HepG2 (cell line): ENCODE measurements around the gene MEGF6. TPM values are rescaled to one million over a fixed set of nuclear protein-coding genes. Genes with fewer than 3 reads are reported as not detected.

Source experiments
- FUBP1 ChIP-seq: sonication (generic); formaldehyde crosslinking; IDR thresholded peaks from 2 replicates; pipeline ENCODE4 v1.5.1; 2020; ENCODE audit warnings: missing genetic modification reagents, mild to moderate bottlenecking, borderline replicate concordance
- HNRNPK ChIP-seq: fragments of 200-400 bp; formaldehyde crosslinking; IDR thresholded peaks from 2 replicates; pipeline ENCODE4 v1.6.1; 2018; ENCODE audit warnings: low read length, low read depth, moderate library complexity, mild to moderate bottlenecking; ENCODE audit not compliant: poor library complexity, severe bottlenecking
- HOXA3 ChIP-seq: sonication (generic); formaldehyde crosslinking; IDR thresholded peaks from 2 replicates; pipeline ENCODE4 v1.5.0; 2020; ENCODE audit warnings: missing genetic modification reagents
- HOXA7 ChIP-seq: sonication (generic); formaldehyde crosslinking; IDR thresholded peaks from 2 replicates; pipeline ENCODE4 v1.8.1; 2022; ENCODE audit warnings: mild to moderate bottlenecking, missing genetic modification reagents, moderate library complexity
- JDP2 ChIP-seq: sonication (generic); formaldehyde crosslinking; IDR thresholded peaks from 2 replicates; pipeline ENCODE4 v1.8.1; 2022; ENCODE audit warnings: missing genetic modification reagents, borderline replicate concordance
- MIER3 ChIP-seq: IDR thresholded peaks from 2 replicates; pipeline ENCODE4 v1.6.1; 2016; ENCODE audit warnings: missing compliant biosample characterization, borderline replicate concordance
- MZF1 ChIP-seq: sonication (generic); formaldehyde crosslinking; IDR thresholded peaks from 2 replicates; pipeline ENCODE4 v1.8.1; 2023; ENCODE audit warnings: mild to moderate bottlenecking, missing genetic modification reagents, borderline replicate concordance
- NCOA2 ChIP-seq: sonication (generic); formaldehyde crosslinking; IDR thresholded peaks from 2 replicates; pipeline ENCODE4 v1.8.0; 2022; ENCODE audit warnings: inconsistent platforms
- NFE2L1 ChIP-seq: sonication (generic); formaldehyde crosslinking; IDR thresholded peaks from 2 replicates; pipeline ENCODE4 v1.4.0; 2020; ENCODE audit warnings: missing genetic modification reagents, mild to moderate bottlenecking, borderline replicate concordance
- POLR2A ChIP-seq, 2 experiments: IDR thresholded peaks; 2 replicates each; pipeline ENCODE4 v1.6.1; 2011; ENCODE audit warnings: low read depth in 2 of 2, low read length in 2 of 2, mild to moderate bottlenecking in 1 of 2, moderate library complexity in 1 of 2; ENCODE audit not compliant: insufficient read depth in 1 of 2
- SMC3 ChIP-seq: IDR thresholded peaks from 2 replicates; pipeline ENCODE4 v1.6.1; 2011; ENCODE audit warnings: low read length, improper control_type of control experiment
- TSC22D2 ChIP-seq: sonication (generic); formaldehyde crosslinking; IDR thresholded peaks from 2 replicates; pipeline ENCODE4 v1.5.1; 2020; ENCODE audit warnings: missing genetic modification reagents, mild to moderate bottlenecking, borderline replicate concordance
- ZNF501 ChIP-seq: sonication (generic); formaldehyde crosslinking; IDR thresholded peaks from 2 replicates; pipeline ENCODE4 v1.5.1; 2020; ENCODE audit warnings: mild to moderate bottlenecking, moderate library complexity, missing genetic modification reagents
- ZNF598 ChIP-seq: sonication (generic); formaldehyde crosslinking; IDR thresholded peaks from 2 replicates; pipeline ENCODE4 v1.5.1; 2020; ENCODE audit warnings: mild to moderate bottlenecking, missing genetic modification reagents, borderline replicate concordance
- ZNF607 ChIP-seq: sonication (generic); formaldehyde crosslinking; IDR thresholded peaks from 2 replicates; pipeline ENCODE4 v1.5.1; 2020; ENCODE audit warnings: missing genetic modification reagents, mild to moderate bottlenecking, borderline replicate concordance
- ZNF710 ChIP-seq: sonication (generic); formaldehyde crosslinking; IDR thresholded peaks from 2 replicates; pipeline ENCODE4 v1.5.0; 2020; ENCODE audit warnings: mild to moderate bottlenecking, missing genetic modification reagents, borderline replicate concordance
- ZSCAN21 ChIP-seq: sonication (generic); formaldehyde crosslinking; IDR thresholded peaks from 2 replicates; pipeline ENCODE4 v1.8.0; 2022; ENCODE audit warnings: mild to moderate bottlenecking, missing genetic modification reagents, moderate library complexity, borderline replicate concordance
- ZSCAN9 ChIP-seq: IDR thresholded peaks from 2 replicates; pipeline ENCODE4 v1.6.1; 2016; ENCODE audit warnings: borderline replicate concordance
- polyA plus RNA-seq, 8 experiments: library from polyadenylated mRNA; depleted of rRNA in 3 of 8; stranded (reverse) in 7 of 8; unstranded in 1 of 8; fragments of >200 nt; fragmentation: Illumina TruSeq in 4 of 8; extraction: Trizol in 4 of 8; gene quantifications; 2 replicates each; pipeline versions ENCODE4 v1.2.1 to v1.2.3, GENCODE V29; 2011 to 2016; ENCODE audit warnings: low read depth in 4 of 8, missing spikeins in 1 of 8, mixed read lengths in 1 of 8; ENCODE audit not compliant: insufficient read depth in 1 of 8
- total RNA-seq, 5 experiments: library from RNA; depleted of rRNA; stranded (reverse); fragments of >200 nt; fragmentation: Illumina TruSeq; extraction: Trizol; gene quantifications; 2 replicates each; pipeline ENCODE4 v1.2.3, GENCODE V29; 2016; ENCODE audit warnings: low read depth in 1 of 5
- TF ChIP-seq, protein P1 (sequence below): sonication (generic); formaldehyde crosslinking; IDR thresholded peaks from 2 replicates; pipeline ENCODE4 v1.4.0; 2020; ENCODE audit warnings: missing genetic modification reagents, mild to moderate bottlenecking, borderline replicate concordance
- TF ChIP-seq, protein P2 (sequence below): sonication (generic); formaldehyde crosslinking; IDR thresholded peaks from 2 replicates; pipeline ENCODE4 v1.5.0; 2020; ENCODE audit warnings: missing genetic modification reagents
- TF ChIP-seq, protein P3 (sequence below): sonication (generic); formaldehyde crosslinking; IDR thresholded peaks from 2 replicates; pipeline ENCODE4 v1.5.0; 2020; ENCODE audit warnings: missing genetic modification reagents

MEGF6 gene
- total and polyA plus RNA-seq, 2 of the 13 experiments (the other 11 are each of a cell fraction or from before 2014, with no cell fraction given), result 1.9 TPM

- TF ChIP-seq, protein P1, sequence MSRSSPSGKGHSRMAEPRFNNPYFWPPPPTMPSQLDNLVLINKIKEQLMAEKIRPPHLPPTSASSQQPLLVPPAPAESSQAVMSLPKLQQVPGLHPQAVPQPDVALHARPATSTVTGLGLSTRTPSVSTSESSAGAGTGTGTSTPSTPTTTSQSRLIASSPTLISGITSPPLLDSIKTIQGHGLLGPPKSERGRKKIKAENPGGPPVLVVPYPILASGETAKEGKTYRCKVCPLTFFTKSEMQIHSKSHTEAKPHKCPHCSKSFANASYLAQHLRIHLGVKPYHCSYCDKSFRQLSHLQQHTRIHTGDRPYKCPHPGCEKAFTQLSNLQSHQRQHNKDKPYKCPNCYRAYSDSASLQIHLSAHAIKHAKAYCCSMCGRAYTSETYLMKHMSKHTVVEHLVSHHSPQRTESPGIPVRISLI (CRISPR knock-in tag), result no peak; the same call in 1 of the 2 replicates
- TF ChIP-seq FUBP1 (peak; percentile 17; the same call in 1 of the 2 replicates), MIER3 (CRISPR knock-in tag) (no peak), HOXA3 (CRISPR knock-in tag) (peak; percentile 48), HOXA7 (no peak), ZSCAN21 (CRISPR knock-in tag) (no peak; the same call in 1 of the 2 replicates), JDP2 (CRISPR knock-in tag) (no peak; the same call in 1 of the 2 replicates), ZNF501 (CRISPR knock-in tag) (peak; percentile 89), TSC22D2 (no peak; the same call in 1 of the 2 replicates), NFE2L1 (CRISPR knock-in tag) (0 out of 2 replicates have a peak, but pooled peaks have one; percentile 32), POLR2A (IDR thresholded peaks at IDR 0.05; ENCODE audit: insufficient read depth in 1 of 2, low read depth in 2 of 2, low read length in 2 of 2) (peak in 1 of 2 experiments; percentile 56; a peak in 2 of 4 replicates), ZNF598 (0 out of 2 replicates have a peak, but pooled peaks have one; percentile 85), SMC3 (peak; percentile 62), NCOA2 (peak; percentile 67), ZNF710 (peak; percentile 79; the same call in 1 of the 2 replicates), ZNF607 (CRISPR knock-in tag) (0 out of 2 replicates have a peak, but pooled peaks have one; percentile 22), HNRNPK (peak; percentile 53), MZF1 (no peak), ZSCAN9 (CRISPR knock-in tag) (no peak; the same call in 1 of the 2 replicates)
- TF ChIP-seq, protein P2, sequence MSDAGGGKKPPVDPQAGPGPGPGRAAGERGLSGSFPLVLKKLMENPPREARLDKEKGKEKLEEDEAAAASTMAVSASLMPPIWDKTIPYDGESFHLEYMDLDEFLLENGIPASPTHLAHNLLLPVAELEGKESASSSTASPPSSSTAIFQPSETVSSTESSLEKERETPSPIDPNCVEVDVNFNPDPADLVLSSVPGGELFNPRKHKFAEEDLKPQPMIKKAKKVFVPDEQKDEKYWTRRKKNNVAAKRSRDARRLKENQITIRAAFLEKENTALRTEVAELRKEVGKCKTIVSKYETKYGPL (CRISPR knock-in tag), result no peak
- TF ChIP-seq, protein P3, sequence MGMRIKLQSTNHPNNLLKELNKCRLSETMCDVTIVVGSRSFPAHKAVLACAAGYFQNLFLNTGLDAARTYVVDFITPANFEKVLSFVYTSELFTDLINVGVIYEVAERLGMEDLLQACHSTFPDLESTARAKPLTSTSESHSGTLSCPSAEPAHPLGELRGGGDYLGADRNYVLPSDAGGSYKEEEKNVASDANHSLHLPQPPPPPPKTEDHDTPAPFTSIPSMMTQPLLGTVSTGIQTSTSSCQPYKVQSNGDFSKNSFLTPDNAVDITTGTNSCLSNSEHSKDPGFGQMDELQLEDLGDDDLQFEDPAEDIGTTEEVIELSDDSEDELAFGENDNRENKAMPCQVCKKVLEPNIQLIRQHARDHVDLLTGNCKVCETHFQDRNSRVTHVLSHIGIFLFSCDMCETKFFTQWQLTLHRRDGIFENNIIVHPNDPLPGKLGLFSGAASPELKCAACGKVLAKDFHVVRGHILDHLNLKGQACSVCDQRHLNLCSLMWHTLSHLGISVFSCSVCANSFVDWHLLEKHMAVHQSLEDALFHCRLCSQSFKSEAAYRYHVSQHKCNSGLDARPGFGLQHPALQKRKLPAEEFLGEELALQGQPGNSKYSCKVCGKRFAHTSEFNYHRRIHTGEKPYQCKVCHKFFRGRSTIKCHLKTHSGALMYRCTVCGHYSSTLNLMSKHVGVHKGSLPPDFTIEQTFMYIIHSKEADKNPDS, result 0 out of 2 replicates have a peak, but pooled peaks have one; percentile 5
Measured at GRCh38 chr1:3471356-3472087, 139.8 kb downstream of the MEGF6 start (continued).
